MM.1S (cell line): ENCODE results near the gene SLC16A9.

ENCODE experiments used
- DNase-seq: peaks from one replicate; pipeline ENCODE4 v3.0.0-alpha.2; 2015
- H2AFZ ChIP-seq: fragments of 300-600 bp; sonication (generic); 2 replicates; pipeline ENCODE4 v1.6.0; 2016; ENCODE audit warnings: antibody characterized with exemption, low read length
- H3F3A ChIP-seq: fragments of 300-600 bp; sonication (generic); 2 replicates; pipeline ENCODE4 v1.6.1; 2016; ENCODE audit warnings: mild to moderate bottlenecking, antibody characterized with exemption, low read length, moderate library complexity, mixed read lengths; ENCODE audit not compliant: insufficient read depth
- H3K27ac ChIP-seq: fragments of 300-600 bp; sonication (generic); 2 replicates; pipeline ENCODE4 v1.5.1; 2016; ENCODE audit warnings: mild to moderate bottlenecking, low read length
- H3K27me3 ChIP-seq: fragments of 300-600 bp; sonication (generic); replicated peaks from 2 replicates; pipeline ENCODE4 v1.6.0; 2016; ENCODE audit warnings: low read length; ENCODE audit not compliant: insufficient read depth
- H3K36me3 ChIP-seq: fragments of 300-600 bp; sonication (generic); replicated peaks from 2 replicates; pipeline ENCODE4 v1.6.1; 2016; ENCODE audit warnings: mild to moderate bottlenecking, low read length, mixed read lengths; ENCODE audit not compliant: insufficient read depth
- H3K4me1 ChIP-seq: fragments of 300-600 bp; sonication (generic); 2 replicates; pipeline ENCODE4 v1.6.1; 2016; ENCODE audit warnings: low read length, mixed read lengths
- H3K4me2 ChIP-seq: fragments of 300-600 bp; sonication (generic); 2 replicates; pipeline ENCODE4 v1.6.0; 2016; ENCODE audit warnings: low read depth, low read length
- H3K4me3 ChIP-seq: fragments of 300-600 bp; sonication (generic); 2 replicates; pipeline ENCODE4 v1.5.1; 2016; ENCODE audit warnings: low read length, mixed read lengths
- H3K79me2 ChIP-seq: fragments of 300-600 bp; sonication (generic); 2 replicates; pipeline ENCODE4 v1.6.1; 2016; ENCODE audit warnings: mixed run types, low read length, mixed read lengths
- H3K9ac ChIP-seq: fragments of 300-600 bp; sonication (generic); 2 replicates; pipeline ENCODE4 v1.6.1; 2016; ENCODE audit warnings: low read length, mixed read lengths
- H3K9me2 ChIP-seq: fragments of 300-600 bp; sonication (generic); replicated peaks from 2 replicates; pipeline ENCODE4 v1.6.1; 2016; ENCODE audit warnings: mild to moderate bottlenecking, low read length, mixed read lengths; ENCODE audit not compliant: insufficient read depth
- H3K9me3 ChIP-seq: fragments of 300-600 bp; sonication (generic); replicated peaks from 2 replicates; pipeline ENCODE4 v1.6.1; 2016; ENCODE audit warnings: mild to moderate bottlenecking, low read length, mixed read lengths; ENCODE audit not compliant: insufficient read depth
- H4K20me1 ChIP-seq: fragments of 300-600 bp; sonication (generic); 2 replicates; pipeline ENCODE4 v1.6.1; 2016; ENCODE audit warnings: mild to moderate bottlenecking, low read length, moderate library complexity, mixed read lengths; ENCODE audit not compliant: insufficient read depth
- CTCF ChIP-seq: fragments of 300-600 bp; sonication (generic); IDR thresholded peaks from 2 replicates; pipeline ENCODE4 v1.5.1; 2016; ENCODE audit warnings: antibody characterized with exemption, low read length, mixed read lengths
- EZH2 ChIP-seq: fragments of 300-600 bp; sonication (generic); optimal IDR thresholded peaks from 2 replicates; pipeline ENCODE3; 2017; ENCODE audit warnings: low read depth, mild to moderate bottlenecking, antibody characterized with exemption, low read length, mixed read lengths
- EZH2phosphoT487 ChIP-seq: fragments of 300-600 bp; sonication (generic); IDR thresholded peaks from 2 replicates; pipeline ENCODE4 v1.6.1; 2018; ENCODE audit warnings: antibody characterized with exemption, low read length

The SLC16A9 gene

GRCh38 chr10:59753267-59753666, 43.6 kb upstream of the SLC16A9 start, which contains the start of gene MRLN:
TSS of gene MRLN (minus strand) at chr10:59753455.
- Histone ChIP-seq H2AFZ (no peak within 1 kb of the TSS), H3K27ac (no peak within 1 kb of the TSS)

GRCh38 chr10:59752278-59752940, 42.8 kb upstream of the SLC16A9 start:
- Histone ChIP-seq H4K20me1 (no peaks in the 10 kb centered on the region), H3K9ac (no peak overlapping the region), H3F3A (no peaks in the 10 kb centered on the region), H3K4me1 (no peaks in the 10 kb centered on the region), H2AFZ (no peak overlapping the region), H3K27ac (no peak overlapping the region), H3K27me3 (no peaks in the 10 kb centered on the region), H3K9me3 (no peaks in the 10 kb centered on the region), H3K36me3 (no peaks in the 10 kb centered on the region), H3K79me2 (no peaks in the 10 kb centered on the region), H3K4me3 (no peak overlapping the region), H3K4me2 (no peak overlapping the region), H3K9me2 (no peaks in the 10 kb centered on the region)
- DNase-seq: no peak
- TF ChIP-seq EZH2phosphoT487: no peak
- TF ChIP-seq CTCF: no peak
- TF ChIP-seq EZH2: no peak

More at GRCh38 chr10:59753267-59753666, 43.6 kb upstream of the SLC16A9 start, which contains the start of gene MRLN:
- Histone ChIP-seq H3K9me3 (no peaks in the 10 kb centered on the region), H3K79me2 (no peaks in the 10 kb centered on the region), H3K4me1 (no peaks in the 10 kb centered on the region), H3K9me2 (no peaks in the 10 kb centered on the region), H4K20me1 (no peaks in the 10 kb centered on the region), H3K4me2 (no peak within 1 kb of the TSS), H3K36me3 (no peaks in the 10 kb centered on the region), H3K27me3 (no peaks in the 10 kb centered on the region), H3K9ac (no peak within 1 kb of the TSS), H3F3A (no peaks in the 10 kb centered on the region), H3K4me3 (no peak within 1 kb of the TSS)
- no peak for DNase-seq
- TF ChIP-seq EZH2 (no peak), EZH2phosphoT487 (no peak), CTCF (no peak)

GRCh38 chr10:59750155-59750945, 40.7 kb upstream of the SLC16A9 start:
- Histone ChIP-seq H3F3A (no peaks in the 10 kb centered on the region), H3K27ac (no peak overlapping the region), H3K36me3 (no peaks in the 10 kb centered on the region), H3K79me2 (no peaks in the 10 kb centered on the region), H3K4me3 (no peak overlapping the region), H3K9me3 (no peaks in the 10 kb centered on the region), H3K4me2 (no peak overlapping the region), H2AFZ (no peak overlapping the region), H3K27me3 (no peaks in the 10 kb centered on the region), H3K9ac (no peak overlapping the region), H4K20me1 (no peaks in the 10 kb centered on the region), H3K4me1 (no peaks in the 10 kb centered on the region), H3K9me2 (no peaks in the 10 kb centered on the region)
- TF ChIP-seq EZH2 (no peak), CTCF (no peak), EZH2phosphoT487 (no peak)
- no peak for DNase-seq
